IPS-18c (cell line): ENCODE results near the gene IL9.

Experiments used
- H3K4me3 ChIP-seq: 2 replicates; pipeline ENCODE4 v1.7.0; 2013; ENCODE audit warnings: low read depth, mild to moderate bottlenecking, low read length, moderate library complexity; ENCODE audit not compliant: insufficient read depth
- H3K9me3 ChIP-seq: one replicate; pipeline ENCODE4 v1.6.1; 2013; ENCODE audit warnings: mild to moderate bottlenecking, low read length, moderate library complexity; ENCODE audit not compliant: control insufficient read depth, insufficient read depth

IL9 gene

GRCh38 chr5:135895474-135896006 lies at the start of gene IL9:
Gene IL9 (minus strand): TSS chr5:135895841. CDS start chr5:135895816, 25 bp downstream.
- no peaks in the 10 kb centered on the region for H3K9me3 ChIP-seq
- no peak within 1 kb of the TSS for H3K4me3 ChIP-seq

GRCh38 chr5:135944967-135945560 lies 49.4 kb upstream of the IL9 start:
- no peaks in the 10 kb centered on the region for H3K9me3 ChIP-seq
- no peak overlapping the region for H3K4me3 ChIP-seq

GRCh38 chr5:135944564-135944963 lies 48.9 kb upstream of the IL9 start:
- H3K4me3 ChIP-seq, result no peak overlapping the region
- no peaks in the 10 kb centered on the region for H3K9me3 ChIP-seq

GRCh38 chr5:135942202-135942771 lies 46.6 kb upstream of the IL9 start:
- Histone ChIP-seq H3K9me3 (no peaks in the 10 kb centered on the region), H3K4me3 (no peak overlapping the region)

GRCh38 chr5:135941711-135942110 lies 46.1 kb upstream of the IL9 start:
- H3K4me3 ChIP-seq, result no peak overlapping the region
- H3K9me3 ChIP-seq, result no peaks in the 10 kb centered on the region

GRCh38 chr5:135937245-135937911 lies 41.7 kb upstream of the IL9 start:
- H3K4me3 ChIP-seq, result no peak overlapping the region
- H3K9me3 ChIP-seq, result no peaks in the 10 kb centered on the region

GRCh38 chr5:135934939-135935338 lies 39.3 kb upstream of the IL9 start:
- Histone ChIP-seq H3K4me3 (no peak overlapping the region), H3K9me3 (no peaks in the 10 kb centered on the region)

GRCh38 chr5:135930949-135931295 lies 35.3 kb upstream of the IL9 start:
- Histone ChIP-seq H3K4me3 (peak overlapping the region; percentile 64), H3K9me3 (no peaks in the 10 kb centered on the region)

- peak overlapping the region; percentile 64 for H3K4me3 ChIP-seq
- no peaks in the 10 kb centered on the region for H3K9me3 ChIP-seq
Observed at GRCh38 chr5:135930029-135930948, 34.6 kb upstream of the IL9 start.

GRCh38 chr5:135921388-135921787 lies 25.7 kb upstream of the IL9 start:
- Histone ChIP-seq H3K4me3 (no peak overlapping the region), H3K9me3 (no peaks in the 10 kb centered on the region)

GRCh38 chr5:135920199-135920598 lies 24.6 kb upstream of the IL9 start:
- no peak overlapping the region for H3K4me3 ChIP-seq
- H3K9me3 ChIP-seq, result no peaks in the 10 kb centered on the region

GRCh38 chr5:135916638-135917263 lies 21.1 kb upstream of the IL9 start:
- H3K9me3 ChIP-seq, result no peaks in the 10 kb centered on the region
- no peak overlapping the region for H3K4me3 ChIP-seq

- no peaks in the 10 kb centered on the region for H3K9me3 ChIP-seq
- H3K4me3 ChIP-seq, result no peak overlapping the region
Observed at GRCh38 chr5:135915466-135916001, 19.9 kb upstream of the IL9 start.

- no peaks in the 10 kb centered on the region for H3K9me3 ChIP-seq
- no peak overlapping the region for H3K4me3 ChIP-seq
Observed at GRCh38 chr5:135913713-135914626, 18.3 kb upstream of the IL9 start.

GRCh38 chr5:135905144-135905543 lies 9.5 kb upstream of the IL9 start:
- no peaks in the 10 kb centered on the region for H3K9me3 ChIP-seq
- H3K4me3 ChIP-seq, result no peak overlapping the region

- H3K4me3 ChIP-seq, result no peak overlapping the region
- H3K9me3 ChIP-seq, result no peaks in the 10 kb centered on the region
Observed at GRCh38 chr5:135901633-135902032, 6.0 kb upstream of the IL9 start.
